ENCODE results near the gene STK32A. TPM values are rescaled to one million over a fixed set of nuclear protein-coding genes. Genes with fewer than 3 reads are reported as not detected.
"Not testable (repeated sequence)": the region's sequence is repeated elsewhere in the genome, so short reads cannot be mapped to it uniquely, and the experiment has no call there.

STK32A gene
- total RNA-seq, 1 experiment from 2014 or later: 0.57 TPM

GRCh38 chr5:147344861-147345260 lies 110.0 kb downstream of the STK32A start:
- DNase-seq (ENCODE audit: low spot score): no peak

- no peak for DNase-seq (ENCODE audit: low spot score)
These were observed 111.3 kb downstream of the STK32A start for GRCh38 chr5:147346006-147346561.

- no peak for DNase-seq (ENCODE audit: low spot score)
These were observed 113.2 kb downstream of the STK32A start for GRCh38 chr5:147348046-147348445.

- DNase-seq (ENCODE audit: low spot score): no peak
These were observed 113.6 kb downstream of the STK32A start for GRCh38 chr5:147348451-147348850.

GRCh38 chr5:147349241-147349640 lies 114.4 kb downstream of the STK32A start:
- DNase-seq (ENCODE audit: low spot score): no peak

GRCh38 chr5:147359101-147359500 lies 124.3 kb downstream of the STK32A start:
- DNase-seq (ENCODE audit: low spot score): no peak

- DNase-seq (ENCODE audit: low spot score): no peak
These were observed 124.8 kb downstream of the STK32A start for GRCh38 chr5:147359581-147359980.

GRCh38 chr5:147360816-147361215 lies 126.0 kb downstream of the STK32A start:
- no peak for DNase-seq (ENCODE audit: low spot score)

GRCh38 chr5:147361441-147362175 lies 126.8 kb downstream of the STK32A start:
- no peak for DNase-seq (ENCODE audit: low spot score)

- DNase-seq (ENCODE audit: low spot score): not testable (repeated sequence)
These were observed 132.6 kb downstream of the STK32A start for GRCh38 chr5:147367381-147367780.

GRCh38 chr5:147369742-147370374 lies 135.0 kb downstream of the STK32A start:
- peak; percentile 41 for DNase-seq (ENCODE audit: low spot score)

- no peak for DNase-seq (ENCODE audit: low spot score)
These were observed 136.5 kb downstream of the STK32A start for GRCh38 chr5:147371290-147371689.

- no peak for DNase-seq (ENCODE audit: low spot score)
These were observed 137.4 kb downstream of the STK32A start for GRCh38 chr5:147372191-147372590.

- DNase-seq (ENCODE audit: low spot score): no peak
These were observed 138.5 kb downstream of the STK32A start for GRCh38 chr5:147373328-147373727.

- DNase-seq (ENCODE audit: low spot score): no peak
These were observed 140.3 kb downstream of the STK32A start for GRCh38 chr5:147375151-147375550.

- DNase-seq (ENCODE audit: low spot score): no peak
These were observed 142.9 kb downstream of the STK32A start for GRCh38 chr5:147377682-147378081.

- no peak for DNase-seq (ENCODE audit: low spot score)
These were observed 146.7 kb downstream of the STK32A start for GRCh38 chr5:147381555-147381954.

GRCh38 chr5:147382776-147383175 lies 147.9 kb downstream of the STK32A start:
- DNase-seq (ENCODE audit: low spot score): no peak

- peak; percentile 60 for DNase-seq (ENCODE audit: low spot score)
These were observed 149.7 kb downstream of the STK32A start for GRCh38 chr5:147384346-147385193.

GRCh38 chr5:147387109-147387508 lies 152.3 kb downstream of the STK32A start:
- no peak for DNase-seq (ENCODE audit: low spot score)

GRCh38 chr5:147388184-147389108 lies 153.6 kb downstream of the STK32A start:
- no peak for DNase-seq (ENCODE audit: low spot score)

Data from A172 (cell line).